ENCODE results near the gene ZNHIT6.

GRCh38 chr1:85677656-85678055 lies 30.6 kb downstream of the ZNHIT6 start:
- TF ChIP-seq POLR2A (IDR thresholded peaks at IDR 0.05) (no peak), CTCF (IDR thresholded peaks at IDR 0.05) (no peak)

Measured in testis (tissue), 2 donors.